Hepatocyte (in vitro differentiated cells): ENCODE results near the gene KCTD7. TPM values are rescaled to one million over a fixed set of nuclear protein-coding genes. Genes with fewer than 3 reads are reported as not detected.
"Not testable (repeated sequence)": the region's sequence is repeated elsewhere in the genome, so short reads cannot be mapped to it uniquely, and the experiment has no call there.

Source experiments
- DNase-seq: peaks from one replicate; pipeline ENCODE4 v3.0.0-alpha.2; 2016; ENCODE audit warnings: low spot score
- H2AFZ ChIP-seq: fragments of 200-600 bp; sonication (generic); 2 replicates; pipeline ENCODE4 v1.6.0; 2016; ENCODE audit warnings: antibody characterized with exemption, mild to moderate bottlenecking
- H3K27ac ChIP-seq: fragments of 200-600 bp; sonication (generic); 2 replicates; pipeline ENCODE4 v1.5.1; 2016; ENCODE audit warnings: mild to moderate bottlenecking
- H3K27me3 ChIP-seq: fragments of 200-600 bp; sonication (generic); 2 replicates; pipeline ENCODE4 v1.6.1; 2016
- H3K36me3 ChIP-seq: fragments of 200-600 bp; sonication (generic); replicated peaks from 2 replicates; pipeline ENCODE4 v1.5.1; 2016; ENCODE audit warnings: low read depth; ENCODE audit not compliant: insufficient read depth
- H3K4me1 ChIP-seq: fragments of 200-600 bp; sonication (generic); 2 replicates; pipeline ENCODE4 v1.5.1; 2016; ENCODE audit warnings: mild to moderate bottlenecking, moderate library complexity; ENCODE audit not compliant: insufficient read depth
- H3K4me2 ChIP-seq: fragments of 200-600 bp; sonication (generic); 2 replicates; pipeline ENCODE4 v1.6.0; 2016
- H3K4me3 ChIP-seq: fragments of 200-600 bp; sonication (generic); 2 replicates; pipeline ENCODE4 v1.5.1; 2016; ENCODE audit warnings: mild to moderate bottlenecking
- H3K79me2 ChIP-seq: fragments of 200-600 bp; sonication (generic); 2 replicates; pipeline ENCODE4 v1.6.0; 2017; ENCODE audit warnings: mild to moderate bottlenecking
- H3K9me2 ChIP-seq: fragments of 200-600 bp; sonication (generic); replicated peaks from 2 replicates; pipeline ENCODE4 v1.6.0; 2017; ENCODE audit warnings: mild to moderate bottlenecking; ENCODE audit not compliant: insufficient read depth
- H3K9me3 ChIP-seq: fragments of 200-600 bp; sonication (generic); 2 replicates; pipeline ENCODE4 v1.5.1; 2016; ENCODE audit warnings: low read depth, mild to moderate bottlenecking
- H4K20me1 ChIP-seq: fragments of 200-600 bp; sonication (generic); 2 replicates; pipeline ENCODE4 v1.6.0; 2016; ENCODE audit warnings: mild to moderate bottlenecking; ENCODE audit not compliant: insufficient read depth, poor library complexity, severe bottlenecking
- EZH2 ChIP-seq: fragments of 200-600 bp; sonication (generic); IDR thresholded peaks from 2 replicates; pipeline ENCODE4 v1.6.1; 2016; ENCODE audit warnings: antibody characterized with exemption, mild to moderate bottlenecking, borderline replicate concordance
- EZH2phosphoT487 ChIP-seq: fragments of 200-600 bp; sonication (generic); IDR thresholded peaks from one replicate; pipeline ENCODE4 v1.6.1; 2018; ENCODE audit warnings: antibody characterized with exemption, mild to moderate bottlenecking, low read depth, moderate library complexity; ENCODE audit not compliant: unreplicated experiment, severe bottlenecking
- WGBS: methylation state at CpG from one replicate; pipeline ENCODE4 v1.1.6; 2016; ENCODE audit warnings: low lambda C conversion rate; ENCODE audit errors: missing lambda C conversion rate; 5-methylcytosine and 5-hydroxymethylcytosine counted together
- polyA plus RNA-seq: library from polyadenylated mRNA; unstranded; fragments of >200 nt; fragmentation: Nextera tagmentation; extraction: Ambion mirVana; gene quantifications from 2 replicates; pipeline ENCODE4 v1.2.1, GENCODE V29; 2016
- total RNA-seq: library from RNA; depleted of rRNA; stranded (reverse); fragments of >200 nt; gene quantifications from 2 replicates; pipeline ENCODE4 v1.2.3, GENCODE V29; 2014
- TF ChIP-seq, protein P1 (sequence below): fragments of 200-600 bp; sonication (generic); IDR thresholded peaks from 2 replicates; pipeline ENCODE4 v1.5.1; 2016; ENCODE audit warnings: antibody characterized with exemption, mild to moderate bottlenecking; ENCODE audit not compliant: poor library complexity

KCTD7 gene
- total and polyA plus RNA-seq, 2 experiments from 2014 or later: 7.2 to 9.4 TPM

GRCh38 chr7:66654275-66655112, 25.8 kb downstream of the KCTD7 start:
- no peaks in the 10 kb centered on the region for H4K20me1 ChIP-seq
- peak overlapping the region; percentile 90 for H3K4me2 ChIP-seq
- peaks cover 3% of the 10 kb centered on the region for H3K4me1 ChIP-seq
- H3K27me3 ChIP-seq: no peaks in the 10 kb centered on the region
- no peaks in the 10 kb centered on the region for H3K9me2 ChIP-seq
- no peaks in the 10 kb centered on the region for H3K9me3 ChIP-seq
- TF ChIP-seq, protein P1, sequence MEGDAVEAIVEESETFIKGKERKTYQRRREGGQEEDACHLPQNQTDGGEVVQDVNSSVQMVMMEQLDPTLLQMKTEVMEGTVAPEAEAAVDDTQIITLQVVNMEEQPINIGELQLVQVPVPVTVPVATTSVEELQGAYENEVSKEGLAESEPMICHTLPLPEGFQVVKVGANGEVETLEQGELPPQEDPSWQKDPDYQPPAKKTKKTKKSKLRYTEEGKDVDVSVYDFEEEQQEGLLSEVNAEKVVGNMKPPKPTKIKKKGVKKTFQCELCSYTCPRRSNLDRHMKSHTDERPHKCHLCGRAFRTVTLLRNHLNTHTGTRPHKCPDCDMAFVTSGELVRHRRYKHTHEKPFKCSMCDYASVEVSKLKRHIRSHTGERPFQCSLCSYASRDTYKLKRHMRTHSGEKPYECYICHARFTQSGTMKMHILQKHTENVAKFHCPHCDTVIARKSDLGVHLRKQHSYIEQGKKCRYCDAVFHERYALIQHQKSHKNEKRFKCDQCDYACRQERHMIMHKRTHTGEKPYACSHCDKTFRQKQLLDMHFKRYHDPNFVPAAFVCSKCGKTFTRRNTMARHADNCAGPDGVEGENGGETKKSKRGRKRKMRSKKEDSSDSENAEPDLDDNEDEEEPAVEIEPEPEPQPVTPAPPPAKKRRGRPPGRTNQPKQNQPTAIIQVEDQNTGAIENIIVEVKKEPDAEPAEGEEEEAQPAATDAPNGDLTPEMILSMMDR: no peak
- TF ChIP-seq EZH2phosphoT487: no peak
- TF ChIP-seq EZH2: no peak
- peak overlapping the region; percentile 73 for H2AFZ ChIP-seq
- peak overlapping the region; percentile 94 for H3K4me3 ChIP-seq
- H3K79me2 ChIP-seq: peaks cover 52% of the 10 kb centered on the region
- H3K27ac ChIP-seq: peak overlapping the region; percentile 99
- DNase-seq: peak; percentile 99
- 1% methylated on average over 83 of the region's 92 CpGs for WGBS
- no peaks in the 10 kb centered on the region for H3K36me3 ChIP-seq

DNA sequence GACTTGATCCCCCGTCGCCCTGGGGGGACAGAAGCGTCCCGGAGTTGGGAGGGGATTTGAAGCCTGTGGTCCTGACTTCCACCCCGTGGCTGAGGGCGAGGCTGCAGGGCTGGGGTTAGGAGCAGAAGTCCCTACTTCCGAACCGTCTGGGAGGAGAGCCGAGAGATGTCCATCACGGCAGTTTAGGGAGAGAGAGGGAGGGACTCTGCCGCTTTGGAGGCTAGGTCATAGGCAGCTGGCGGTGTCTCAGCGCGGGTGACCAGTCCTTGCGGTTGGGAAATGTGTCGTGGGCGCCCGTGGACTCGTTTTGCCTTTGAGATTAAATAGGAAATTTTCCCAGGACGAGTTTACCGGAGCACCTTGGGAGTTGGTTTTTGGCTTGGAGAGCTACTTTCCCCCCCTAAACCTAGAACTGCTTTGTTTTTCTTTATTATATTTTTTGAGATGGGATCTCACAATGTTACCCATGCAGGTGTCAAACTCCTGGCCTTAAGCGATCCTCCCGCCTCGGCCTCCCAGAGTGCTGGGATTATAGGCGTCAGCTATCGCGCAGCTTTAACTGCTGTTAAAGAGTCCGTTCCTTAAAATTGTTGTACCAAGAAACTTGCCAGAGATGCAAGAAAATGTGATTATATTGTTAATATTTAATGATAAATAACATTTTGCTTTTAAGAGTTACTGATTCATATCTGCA, 26.6 kb downstream of the KCTD7 start:
- H3K9me2 ChIP-seq, H3K36me3 ChIP-seq, H3K4me1 ChIP-seq, H3K9me3 ChIP-seq, H4K20me1 ChIP-seq, H3K27me3 ChIP-seq: not testable (repeated sequence)
- Histone ChIP-seq H2AFZ (peak overlapping the region; percentile 24), H3K4me3 (peak overlapping the region; percentile 94), H3K27ac (peak overlapping the region; percentile 99), H3K79me2 (peaks cover 59% of the 10 kb centered on the region), H3K4me2 (peak overlapping the region; percentile 90)
- 12% methylated on average over 28 of the region's 28 CpGs for WGBS
- peak; percentile 63 for DNase-seq

GRCh38 chr7:66655826-66656485, 27.3 kb downstream of the KCTD7 start:
- WGBS: 78% methylated on average over 11 of the region's 11 CpGs
- H3K36me3 ChIP-seq, H3K4me1 ChIP-seq, DNase-seq, H3K4me3 ChIP-seq, H4K20me1 ChIP-seq, H3K27me3 ChIP-seq, H2AFZ ChIP-seq, H3K9me2 ChIP-seq, H3K9me3 ChIP-seq: not testable (repeated sequence)
- peaks cover 66% of the 10 kb centered on the region for H3K79me2 ChIP-seq
- peak overlapping the region; percentile 90 for H3K4me2 ChIP-seq
- peak overlapping the region; percentile 99 for H3K27ac ChIP-seq

DNA sequence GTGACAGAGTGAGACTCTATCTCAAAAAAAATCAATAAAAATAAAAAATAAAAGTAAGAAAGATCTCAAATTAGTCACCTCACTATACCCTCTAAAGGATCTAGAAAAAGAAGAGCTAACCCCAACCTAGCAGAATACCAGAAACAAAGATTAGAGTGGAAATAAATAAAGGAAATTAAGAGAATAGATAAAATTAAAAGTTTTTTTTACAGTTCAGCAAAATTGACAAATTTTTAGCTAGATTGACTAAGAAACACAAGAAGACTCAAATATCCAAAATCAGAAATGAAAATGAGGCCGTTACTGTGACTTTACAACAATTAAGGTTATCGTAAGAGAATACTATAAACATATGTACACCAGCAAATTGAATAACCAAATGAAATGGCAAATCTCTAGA, 29.1 kb downstream of the KCTD7 start:
- no peaks in the 10 kb centered on the region for H3K36me3 ChIP-seq
- no peak overlapping the region for H3K27ac ChIP-seq
- no peaks in the 10 kb centered on the region for H3K9me3 ChIP-seq
- H3K4me2 ChIP-seq: no peak overlapping the region
- peaks cover 3% of the 10 kb centered on the region for H3K4me1 ChIP-seq
- no peak for DNase-seq
- 79% methylated on average over 2 of the region's 2 CpGs for WGBS
- H3K27me3 ChIP-seq: no peaks in the 10 kb centered on the region
- TF ChIP-seq EZH2 (no peak), EZH2phosphoT487 (no peak)
- TF ChIP-seq, protein P1: no peak
- no peaks in the 10 kb centered on the region for H4K20me1 ChIP-seq
- peaks cover 82% of the 10 kb centered on the region for H3K79me2 ChIP-seq
- no peak overlapping the region for H3K4me3 ChIP-seq
- H3K9me2 ChIP-seq: no peaks in the 10 kb centered on the region
- no peak overlapping the region for H2AFZ ChIP-seq
